CD4-positive, CD25-positive, alpha-beta regulatory T cell (primary cell): ENCODE measurements around the gene TMEM131L. TPM values are rescaled to one million over a fixed set of nuclear protein-coding genes. Genes with fewer than 3 reads are reported as not detected.
"Not testable (repeated sequence)": the region's sequence is repeated elsewhere in the genome, so short reads cannot be mapped to it uniquely, and the experiment has no call there.

Experiments
- ATAC-seq, 2 donors: fragments of 150-1000 bp; cut with Tn5 transposase; one replicate each; pipeline ENCODE4 v1.10.0; 2021; ENCODE audit warnings: low read depth in 2 of 2, moderate number of reproducible peaks in 2 of 2, moderate library complexity in 1 of 2
- DNase-seq, 3 donors: peaks; one replicate each; pipeline versions ENCODE4 v3.0.0 to v3.0.0-alpha.2; 2012 to 2022; ENCODE audit warnings: mixed read lengths in 1 of 3
- H3K27ac ChIP-seq: one replicate; pipeline ENCODE4 v1.7.0; 2013; ENCODE audit warnings: mild to moderate bottlenecking, low read length; ENCODE audit not compliant: insufficient read depth, poor library complexity, severe bottlenecking
- H3K27me3 ChIP-seq: one replicate; pipeline ENCODE4 v1.7.0; 2013; ENCODE audit warnings: low read length; ENCODE audit not compliant: control insufficient read depth, insufficient read depth
- H3K36me3 ChIP-seq: one replicate; pipeline ENCODE4 v1.7.0; 2013; ENCODE audit warnings: mild to moderate bottlenecking, low read length, moderate library complexity; ENCODE audit not compliant: control insufficient read depth, insufficient read depth
- H3K4me1 ChIP-seq: 2 replicates; pipeline ENCODE4 v1.7.0; 2013; ENCODE audit warnings: mild to moderate bottlenecking, low read length; ENCODE audit not compliant: insufficient read depth, control insufficient read depth, poor library complexity, severe bottlenecking
- H3K4me3 ChIP-seq: one replicate; pipeline ENCODE4 v1.7.0; 2013; ENCODE audit warnings: low read depth, mild to moderate bottlenecking, low read length, moderate library complexity
- H3K9me3 ChIP-seq, 2 experiments: 1 replicate in 1 of 2; 2 replicates in 1 of 2; pipeline ENCODE4 v1.7.0; 2013; ENCODE audit warnings: low read length in 2 of 2, mild to moderate bottlenecking in 1 of 2, moderate library complexity in 1 of 2; ENCODE audit not compliant: control insufficient read depth in 2 of 2
- H3K27ac Mint-ChIP-seq, 3 donors: one replicate each; pipeline ENCODE4 v1.8.0; 2020 to 2022; ENCODE audit warnings: mild to moderate bottlenecking in 3 of 3, mixed read lengths in 3 of 3, moderate library complexity in 2 of 3
- H3K27me3 Mint-ChIP-seq: one replicate; pipeline ENCODE4 v1.8.0; 2022; ENCODE audit warnings: mild to moderate bottlenecking, mixed read lengths
- H3K36me3 Mint-ChIP-seq: one replicate; pipeline ENCODE4 v1.8.0; 2020; ENCODE audit warnings: mixed read lengths
- H3K4me1 Mint-ChIP-seq, 4 donors: one replicate each; pipeline ENCODE4 v1.8.0; 2020 to 2022; ENCODE audit warnings: mixed read lengths in 4 of 4, mild to moderate bottlenecking in 1 of 4
- H3K4me3 Mint-ChIP-seq, 4 donors: one replicate each; pipeline ENCODE4 v1.8.0; 2020 to 2022; ENCODE audit warnings: mild to moderate bottlenecking in 4 of 4, mixed read lengths in 4 of 4, moderate library complexity in 3 of 4
- H3K9me3 Mint-ChIP-seq, 7 donors: one replicate each; pipeline ENCODE4 v1.8.0; 2020 to 2022; ENCODE audit warnings: mixed read lengths in 7 of 7, mild to moderate bottlenecking in 3 of 7, moderate library complexity in 2 of 7
- polyA plus RNA-seq, 4 donors: library from polyadenylated mRNA; unstranded; fragments of 300-500 nt; fragmentation: Illumina TruSeq; gene quantifications; one replicate each; pipeline ENCODE4 v1.2.3, GENCODE V29; 2021
- total RNA-seq: library from RNA; stranded (reverse); gene quantifications from one replicate; pipeline ENCODE4 v1.2.3, GENCODE V29; 2022

TMEM131L gene
- total and polyA plus RNA-seq, 5 donors from 2014 or later, result 35.5 to 86.4 (median 44.1) TPM

DNA sequence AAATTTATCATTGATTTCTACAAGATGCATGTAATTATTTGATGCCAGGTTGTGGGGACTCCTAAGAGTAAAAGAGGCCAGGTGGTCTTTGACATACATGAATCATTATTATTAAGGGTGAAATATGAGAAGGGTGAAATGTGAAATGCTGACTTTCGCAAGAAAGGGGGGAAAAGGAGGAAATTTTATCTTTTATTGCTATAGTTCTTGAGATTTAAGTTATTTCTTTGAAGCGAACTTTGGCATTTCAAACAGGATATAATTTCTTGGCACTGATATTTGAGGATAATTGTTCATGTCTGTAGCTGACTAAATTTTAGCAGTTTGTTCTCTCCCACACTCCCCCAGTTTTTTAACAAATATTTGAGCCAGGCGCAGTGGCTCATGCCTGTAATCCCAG is 80.1 kb downstream of the TMEM131L start:
- H3K4me1 Mint-ChIP-seq, result peaks cover 36 to 80% (median 56%) of the 10 kb centered on the region in 4 donors
- Histone ChIP-seq H3K27ac (no peak overlapping the region), H3K4me3 (no peak overlapping the region), H3K9me3 (no peaks in the 10 kb centered on the region), H3K36me3 (peaks cover 22% of the 10 kb centered on the region), H3K27me3 (no peaks in the 10 kb centered on the region), H3K4me1 (peaks cover 48% of the 10 kb centered on the region)
- peak overlapping the region in 1 of 4 donors; percentile 33 for H3K4me3 Mint-ChIP-seq
- ATAC-seq, result no peak
- no peaks in the 10 kb centered on the region for H3K9me3 Mint-ChIP-seq
- H3K27me3 Mint-ChIP-seq, result no peaks in the 10 kb centered on the region
- H3K27ac Mint-ChIP-seq, result peak overlapping the region in 1 of 3 donors; percentile 82
- peaks cover 13% of the 10 kb centered on the region for H3K36me3 Mint-ChIP-seq
- DNase-seq, result no peak

DNA sequence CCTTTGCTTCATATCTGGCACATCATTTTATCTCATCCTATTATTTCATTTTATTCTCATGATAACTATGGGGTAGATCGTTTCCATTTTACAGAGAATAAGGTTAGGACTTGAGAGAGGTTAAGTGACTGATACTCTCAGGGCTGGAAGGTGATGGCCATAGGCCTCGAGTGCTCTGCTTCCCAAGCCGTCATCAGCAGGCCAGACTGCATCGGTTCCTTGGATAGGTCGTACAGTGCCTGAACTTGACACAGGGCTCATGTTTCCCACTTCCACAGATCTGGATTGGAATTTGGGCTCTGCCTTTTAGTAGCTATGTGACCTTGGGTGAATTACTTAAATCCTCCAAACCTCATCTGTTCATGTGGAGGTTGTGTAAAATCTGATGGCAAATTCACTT is 81.4 kb downstream of the TMEM131L start:
- H3K27ac Mint-ChIP-seq, result peak overlapping the region in 1 of 3 donors; percentile 71
- H3K4me3 Mint-ChIP-seq, result no peak overlapping the region
- peaks cover 25% of the 10 kb centered on the region for H3K36me3 ChIP-seq
- no peaks in the 10 kb centered on the region for H3K9me3 Mint-ChIP-seq
- peaks cover 35% of the 10 kb centered on the region for H3K4me1 ChIP-seq
- peaks cover 9% of the 10 kb centered on the region for H3K36me3 Mint-ChIP-seq
- ATAC-seq, result no peak
- peak overlapping the region; percentile 6 for H3K27ac ChIP-seq
- H3K9me3 ChIP-seq, result no peaks in the 10 kb centered on the region
- no peaks in the 10 kb centered on the region for H3K27me3 Mint-ChIP-seq
- no peak overlapping the region for H3K4me3 ChIP-seq
- no peaks in the 10 kb centered on the region for H3K27me3 ChIP-seq
- H3K4me1 Mint-ChIP-seq, result peaks cover 27 to 69% (median 48%) of the 10 kb centered on the region in 4 donors
- no peak for DNase-seq

DNA sequence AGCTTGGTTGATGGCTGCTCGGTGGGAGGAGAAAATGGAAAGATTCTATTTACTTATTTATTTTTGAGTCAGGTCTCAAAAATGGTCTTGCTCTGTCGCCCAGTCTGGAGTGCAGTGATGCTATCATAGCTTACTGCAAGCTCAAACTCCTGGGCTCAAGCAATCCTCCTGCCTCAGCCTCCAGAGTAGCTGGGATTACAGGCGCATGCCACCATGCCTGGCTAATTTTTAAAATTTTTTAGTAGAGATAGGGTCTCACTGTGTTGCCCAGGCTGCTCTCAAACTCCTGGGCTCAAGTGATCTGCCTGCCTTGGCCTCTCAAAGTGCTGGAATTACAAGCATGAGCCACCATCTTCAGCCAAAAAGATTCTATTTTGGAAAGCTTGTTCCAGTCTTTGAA is 82.7 kb downstream of the TMEM131L start:
- Mint-ChIP-seq H3K4me3 (peak overlapping the region in 2 of 4 donors; percentile 12 to 14), H3K4me1 (peaks cover 30 to 67% (median 50%) of the 10 kb centered on the region in 4 donors), H3K27ac (peak overlapping the region; percentile 43 to 93 (median 74)), H3K36me3 (peaks cover 11% of the 10 kb centered on the region)
- not testable (repeated sequence) for H3K9me3 ChIP-seq, DNase-seq, H3K9me3 Mint-ChIP-seq, ATAC-seq, H3K27me3 Mint-ChIP-seq, H3K4me3 ChIP-seq, H3K27ac ChIP-seq, H3K27me3 ChIP-seq
- peaks cover 29% of the 10 kb centered on the region for H3K4me1 ChIP-seq
- H3K36me3 ChIP-seq, result peaks cover 26% of the 10 kb centered on the region

DNA sequence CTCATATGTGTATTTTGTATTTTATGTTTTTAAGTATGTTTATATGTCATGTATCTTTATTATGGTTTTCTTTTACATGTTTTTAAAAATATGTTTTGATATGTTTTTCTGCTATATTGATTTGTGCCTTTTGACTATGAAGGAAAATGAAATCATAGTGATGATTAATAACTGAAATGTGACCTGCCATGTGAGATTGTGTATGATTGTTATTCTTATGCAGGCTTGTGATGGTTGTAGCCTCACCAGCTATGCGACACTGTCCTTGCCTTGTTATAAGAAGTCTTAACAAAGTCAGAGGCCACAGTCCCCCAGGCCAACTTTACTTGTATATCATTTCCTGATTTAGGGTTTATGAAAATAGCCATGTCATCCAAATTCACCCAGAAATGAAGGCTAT is 83.2 kb downstream of the TMEM131L start:
- Mint-ChIP-seq H3K4me3 (peak overlapping the region in 1 of 4 donors; percentile 42), H3K36me3 (peaks cover 11% of the 10 kb centered on the region), H3K4me1 (peaks cover 31 to 62% (median 49%) of the 10 kb centered on the region in 4 donors), H3K27ac (peak overlapping the region in 2 of 3 donors; percentile 82 to 84), H3K9me3 (no peaks in the 10 kb centered on the region), H3K27me3 (no peaks in the 10 kb centered on the region)
- DNase-seq (peak in 1 of 3 donors; percentile 30), ATAC-seq (no peak)
- no peak overlapping the region for H3K27ac ChIP-seq
- peaks cover 22% of the 10 kb centered on the region for H3K36me3 ChIP-seq
- no peaks in the 10 kb centered on the region for H3K27me3 ChIP-seq
- H3K4me3 ChIP-seq, result no peak overlapping the region
- no peaks in the 10 kb centered on the region for H3K9me3 ChIP-seq
- H3K4me1 ChIP-seq, result peaks cover 27% of the 10 kb centered on the region

DNA sequence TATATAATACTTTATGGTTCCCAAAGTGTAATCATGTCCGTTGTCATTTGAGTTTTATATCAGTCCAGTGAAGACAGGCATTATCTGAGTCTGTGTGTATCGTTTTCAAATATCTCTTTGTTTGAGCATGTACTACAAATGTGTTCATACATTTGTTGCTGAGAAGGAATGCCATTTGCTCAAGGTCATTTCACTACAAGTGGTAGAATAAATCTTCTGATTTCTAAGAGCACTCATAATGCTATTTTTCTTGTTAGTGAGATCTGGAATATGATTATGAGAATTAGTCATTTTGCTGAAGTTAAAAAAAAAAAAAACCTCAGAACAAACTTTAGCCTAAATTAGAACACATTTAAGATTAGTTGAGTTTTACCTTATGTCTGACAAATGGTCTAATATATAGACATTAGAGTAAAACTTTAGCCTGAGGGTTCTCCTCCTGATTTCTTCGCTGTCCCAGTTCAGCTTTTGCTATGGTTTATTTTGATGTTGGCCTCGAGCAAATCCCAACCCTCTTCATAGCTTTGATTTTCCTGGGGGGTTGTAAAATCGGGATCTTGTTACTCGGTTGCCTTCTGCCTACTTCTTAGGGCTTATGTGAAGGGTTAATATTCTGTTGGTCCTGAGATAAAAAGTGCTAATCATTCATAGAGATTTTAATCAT is 87.1 kb downstream of the TMEM131L start:
- Mint-ChIP-seq H3K27ac (peak overlapping the region in 2 of 3 donors; percentile 55 to 64), H3K9me3 (no peaks in the 10 kb centered on the region)

DNA sequence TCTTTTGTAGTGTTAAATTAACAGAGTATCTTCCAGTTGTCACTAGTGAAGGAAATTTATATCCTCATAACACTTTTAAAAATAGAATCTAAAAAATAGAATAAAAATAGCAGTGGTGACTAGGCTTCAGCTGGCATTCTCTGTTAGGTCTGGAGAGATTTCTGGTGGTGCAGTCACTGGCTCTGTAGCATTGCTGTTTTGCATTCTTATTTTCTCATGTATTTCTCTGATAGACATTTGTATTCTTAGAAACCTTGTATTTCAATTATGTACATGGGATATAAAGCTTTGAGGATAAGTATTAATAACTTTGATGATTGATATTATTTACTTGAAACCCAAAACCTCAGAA is 87.6 kb downstream of the TMEM131L start:
- Histone ChIP-seq H3K4me3 (no peak overlapping the region), H3K9me3 (no peaks in the 10 kb centered on the region), H3K4me1 (peaks cover 6% of the 10 kb centered on the region), H3K36me3 (peaks cover 46% of the 10 kb centered on the region), H3K27me3 (no peaks in the 10 kb centered on the region), H3K27ac (no peak overlapping the region)
- no peaks in the 10 kb centered on the region for H3K9me3 Mint-ChIP-seq
- no peak for DNase-seq
- peaks cover 16 to 60% (median 46%) of the 10 kb centered on the region in 4 donors for H3K4me1 Mint-ChIP-seq
- peak overlapping the region in 1 of 3 donors; percentile 64 for H3K27ac Mint-ChIP-seq
- no peaks in the 10 kb centered on the region for H3K27me3 Mint-ChIP-seq
- no peak for ATAC-seq
- H3K4me3 Mint-ChIP-seq, result no peak overlapping the region
- H3K36me3 Mint-ChIP-seq, result peaks cover 35% of the 10 kb centered on the region

More for the DNA sequence above, 87.1 kb downstream of the TMEM131L start:
- Mint-ChIP-seq H3K4me1 (peaks cover 20 to 62% (median 48%) of the 10 kb centered on the region in 4 donors), H3K36me3 (peaks cover 31% of the 10 kb centered on the region), H3K27me3 (no peaks in the 10 kb centered on the region), H3K4me3 (no peak overlapping the region)
- no peak for ATAC-seq
- Histone ChIP-seq H3K9me3 (no peaks in the 10 kb centered on the region), H3K27me3 (no peaks in the 10 kb centered on the region), H3K4me3 (no peak overlapping the region), H3K4me1 (peaks cover 11% of the 10 kb centered on the region), H3K36me3 (peaks cover 42% of the 10 kb centered on the region), H3K27ac (no peak overlapping the region)
- DNase-seq, result no peak

DNA sequence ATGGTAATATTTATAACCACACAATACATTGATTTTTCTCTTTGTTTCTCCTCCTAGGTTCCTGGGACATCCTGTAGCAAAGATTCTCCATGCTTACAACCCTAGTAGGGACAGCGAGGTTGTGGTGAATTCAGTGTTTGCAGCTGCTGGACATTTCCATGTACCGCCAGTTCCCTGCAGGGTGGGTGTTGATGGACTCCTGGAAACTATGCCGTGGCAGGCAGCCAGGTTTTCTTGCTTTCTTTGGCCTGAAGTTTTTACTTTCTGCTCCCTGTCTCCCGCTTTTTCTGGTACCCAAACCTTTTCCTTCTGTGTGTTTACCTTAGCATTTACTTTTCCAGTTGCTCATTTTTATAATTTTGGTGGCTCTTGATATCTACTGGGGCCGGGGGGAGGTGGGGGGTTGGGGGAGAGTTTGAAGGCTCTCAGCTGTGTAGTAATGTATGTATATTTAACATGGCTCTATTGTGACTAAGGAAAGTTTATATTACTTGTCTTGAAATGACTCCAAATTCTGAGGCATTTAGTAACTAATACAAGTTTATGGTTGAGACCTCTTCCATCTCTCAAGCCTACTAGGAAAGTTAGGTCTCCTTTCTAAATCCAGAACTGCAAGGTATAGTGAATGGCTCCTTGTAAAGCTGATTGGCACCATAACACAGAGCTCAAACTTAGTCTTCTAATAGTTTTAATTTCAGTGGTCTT is 89.7 kb downstream of the TMEM131L start:
- Mint-ChIP-seq H3K4me3 (no peak overlapping the region), H3K36me3 (peaks cover 49% of the 10 kb centered on the region), H3K4me1 (peaks cover 17 to 62% (median 48%) of the 10 kb centered on the region in 4 donors), H3K27me3 (no peaks in the 10 kb centered on the region), H3K9me3 (peaks cover 0 to 5% (median under 1%) of the 10 kb centered on the region in 7 donors), H3K27ac (peak overlapping the region; percentile 53 to 65 (median 57))
- ATAC-seq (no peak), DNase-seq (no peak)
- Histone ChIP-seq H3K4me3 (no peak overlapping the region), H3K4me1 (no peaks in the 10 kb centered on the region), H3K36me3 (peaks cover 64% of the 10 kb centered on the region), H3K27ac (no peak overlapping the region), H3K9me3 (no peaks in the 10 kb centered on the region), H3K27me3 (no peaks in the 10 kb centered on the region)
